PFSK-1 (cell line): ENCODE measurements around the gene CACNA1D.

Experiments
- FOXP2 ChIP-seq: optimal IDR thresholded peaks from 2 replicates; pipeline ENCODE3; 2011; ENCODE audit warnings: borderline replicate concordance, control low read depth, inconsistent platforms; ENCODE audit not compliant: insufficient read depth; ENCODE audit errors: extremely low read length, extremely low read depth
- POLR2AphosphoS5 ChIP-seq: IDR thresholded peaks from 2 replicates; pipeline ENCODE4 v1.6.1; 2012; ENCODE audit warnings: low read depth, mild to moderate bottlenecking, control low read depth, low read length, moderate library complexity
- REST ChIP-seq, 2 experiments: IDR thresholded peaks; 2 replicates each; pipeline versions ENCODE4 v1.6.1 to v1.8.0; 2011 to 2012; ENCODE audit warnings: low read depth in 2 of 2, low read length in 2 of 2, control low read depth in 1 of 2, inconsistent platforms in 1 of 2, mild to moderate bottlenecking in 1 of 2, moderate library complexity in 1 of 2; ENCODE audit not compliant: insufficient read depth in 1 of 2
- SIN3A ChIP-seq: IDR thresholded peaks from 2 replicates; pipeline ENCODE4 v1.6.1; 2012; ENCODE audit warnings: mild to moderate bottlenecking, low read length, moderate library complexity, borderline replicate concordance; ENCODE audit not compliant: insufficient read depth
- TAF1 ChIP-seq: IDR thresholded peaks from 2 replicates; pipeline ENCODE4 v1.6.1; 2012; ENCODE audit warnings: low read length, control low read depth, borderline replicate concordance; ENCODE audit not compliant: insufficient read depth

CACNA1D gene

GRCh38 chr3:53776494-53777101 is 282.2 kb downstream of the CACNA1D start:
- TF ChIP-seq POLR2AphosphoS5 (no peak), TAF1 (no peak)

- TF ChIP-seq POLR2AphosphoS5: no peak
- TF ChIP-seq TAF1: no peak
- TF ChIP-seq FOXP2: no peak
- TF ChIP-seq REST (IDR thresholded peaks at IDR 0.05; ENCODE audit: insufficient read depth in 1 of 2, low read depth in 2 of 2, low read length in 2 of 2): no peak
- no peak for TF ChIP-seq SIN3A
Measured at GRCh38 chr3:53777468-53777867, 283.1 kb downstream of the CACNA1D start.

DNA sequence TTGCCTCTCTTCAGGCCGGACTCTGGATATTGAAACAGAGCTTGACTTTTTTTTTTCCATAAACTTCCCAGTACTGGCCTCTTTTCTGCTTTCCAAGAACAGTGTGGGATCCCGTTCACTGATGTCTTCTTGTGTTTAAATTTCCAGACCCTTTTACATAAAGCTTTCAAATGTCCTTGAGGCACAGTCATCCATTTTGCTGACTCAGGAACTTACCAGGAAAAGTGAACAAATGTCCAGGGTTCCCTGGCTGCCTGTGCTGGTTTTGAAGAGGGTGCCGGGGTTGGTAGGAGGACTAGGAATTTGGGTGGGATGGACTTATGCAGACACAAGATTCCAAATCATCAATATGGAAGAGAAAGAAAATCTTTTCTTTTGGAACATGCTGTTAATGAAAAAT is 283.7 kb downstream of the CACNA1D start:
- TF ChIP-seq SIN3A (no peak), FOXP2 (no peak), TAF1 (no peak), REST (IDR thresholded peaks at IDR 0.05; ENCODE audit: insufficient read depth in 1 of 2, low read depth in 2 of 2, low read length in 2 of 2) (no peak), POLR2AphosphoS5 (no peak)

DNA sequence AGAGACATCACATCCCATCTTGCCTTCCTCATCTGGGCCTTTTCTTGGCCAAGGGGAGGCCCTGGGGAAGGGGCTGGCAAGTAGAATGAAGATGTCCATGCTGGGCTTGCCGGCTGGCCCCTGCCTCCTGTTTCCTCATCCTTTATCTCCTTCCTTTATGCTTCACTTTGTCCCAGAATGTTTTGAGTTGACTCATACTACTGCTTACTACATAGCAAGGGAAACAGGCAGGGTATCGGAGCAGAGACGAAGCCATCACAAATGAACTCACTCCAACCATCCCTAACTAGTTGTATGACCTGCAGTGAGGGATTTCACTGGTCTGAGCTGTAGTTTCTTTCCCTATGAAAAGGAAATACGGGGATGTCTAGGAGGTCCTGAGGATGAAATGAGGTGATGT is 285.8 kb downstream of the CACNA1D start:
- TF ChIP-seq SIN3A: no peak
- no peak for TF ChIP-seq REST (IDR thresholded peaks at IDR 0.05; ENCODE audit: insufficient read depth in 1 of 2, low read depth in 2 of 2, low read length in 2 of 2)
- no peak for TF ChIP-seq FOXP2
- TF ChIP-seq TAF1: no peak
- no peak for TF ChIP-seq POLR2AphosphoS5

- TF ChIP-seq TAF1: no peak
- no peak for TF ChIP-seq REST (IDR thresholded peaks at IDR 0.05; ENCODE audit: insufficient read depth in 1 of 2, low read depth in 2 of 2, low read length in 2 of 2)
- TF ChIP-seq POLR2AphosphoS5: no peak
- TF ChIP-seq SIN3A: no peak
- TF ChIP-seq FOXP2: no peak
Measured at GRCh38 chr3:53780806-53781205, 286.4 kb downstream of the CACNA1D start.
